GM12878 (cell line): ENCODE data around the gene MORC3. TPM values are rescaled to one million over a fixed set of nuclear protein-coding genes. Genes with fewer than 3 reads are reported as not detected.

Experiments used
- ATAC-seq: fragments of 200-7000 bp; cut with Tn5 transposase; 3 replicates; pipeline ENCODE4 v1.9.1; 2020; ENCODE audit warnings: mild to moderate bottlenecking, moderate library complexity
- BruUV-seq: library from RNA; stranded (reverse); fragments of 400-500 nt; replicated peaks from 2 replicates; lab custom pipeline; 2021; lab: Mats Ljungman, UMichigan
- CTCF ChIA-PET: fragments of 300-600 bp; sonication (Branson Sonifier 250); formaldehyde crosslinking; extraction: SDS; loops from one replicate; lab custom pipeline; 2021; ENCODE audit warnings: inconsistent platforms; lab: Yijun Ruan, JAX
- POLR2A ChIA-PET: fragments of 350-600 bp; formaldehyde crosslinking; extraction: SDS; loops from one replicate; lab custom pipeline; 2021; ENCODE audit warnings: inconsistent platforms; lab: Charles Lee
- RAD21 ChIA-PET: fragments of 300-600 bp; sonication (Branson Sonifier 250); formaldehyde crosslinking; loops from one replicate; lab custom pipeline; 2023; ENCODE audit warnings: antibody characterized with exemption; ENCODE audit not compliant: unreplicated experiment; lab: Charles Lee
- SMC1A ChIA-PET: fragments of 300-600 bp; sonication (Branson Sonifier 250); formaldehyde crosslinking; loops from one replicate; lab custom pipeline; 2023; ENCODE audit not compliant: unreplicated experiment, uncharacterized antibody; lab: Charles Lee
- DNase-seq: peaks from one replicate; pipeline ENCODE4 v3.0.0-alpha.2; 2011; ENCODE audit warnings: low read depth, low spot score
- FAIRE-seq: peaks from 3 replicates; lab custom pipeline; 2011; peaks lifted over from hg19 to GRCh38; lab: Jason Lieb, UNC
- H2AFZ ChIP-seq: 2 replicates; pipeline ENCODE4 v1.6.0; 2011; ENCODE audit warnings: low read depth, low read length, control low read depth; ENCODE audit not compliant: control insufficient read depth
- H3K27ac ChIP-seq: 2 replicates; pipeline ENCODE4 v1.5.1; 2011; ENCODE audit warnings: control low read depth; ENCODE audit not compliant: control insufficient read depth, insufficient read depth
- H3K27me3 ChIP-seq, 2 experiments: replicated peaks in 1 of 2; 2 replicates each; pipeline versions ENCODE4 v1.6.0 to v1.6.1; 2011; ENCODE audit warnings: low read length in 1 of 2; ENCODE audit not compliant: control insufficient read depth in 2 of 2, insufficient read depth in 2 of 2
- H3K36me3 ChIP-seq, 2 experiments: 2 replicates each; pipeline ENCODE4 v1.5.1; 2011; ENCODE audit warnings: low read length in 1 of 2; ENCODE audit not compliant: control insufficient read depth in 2 of 2, insufficient read depth in 2 of 2
- H3K4me1 ChIP-seq: 2 replicates; pipeline ENCODE4 v1.6.1; 2011; ENCODE audit warnings: mild to moderate bottlenecking, low read length, moderate library complexity, mixed read lengths; ENCODE audit not compliant: control insufficient read depth, insufficient read depth
- H3K4me2 ChIP-seq: 2 replicates; pipeline ENCODE4 v1.6.0; 2011; ENCODE audit warnings: control low read depth; ENCODE audit not compliant: control insufficient read depth, insufficient read depth
- H3K4me3 ChIP-seq: fragments of 200-600 bp; sonication (generic); 2 replicates; pipeline ENCODE4 v1.5.1; 2016
- H3K79me2 ChIP-seq: 2 replicates; pipeline ENCODE4 v1.6.0; 2011; ENCODE audit warnings: low read length; ENCODE audit not compliant: control insufficient read depth, insufficient read depth
- H3K9ac ChIP-seq: 2 replicates; pipeline ENCODE4 v1.8.0; 2011; ENCODE audit warnings: low read length, control low read depth, mixed read lengths; ENCODE audit not compliant: control insufficient read depth, insufficient read depth
- H3K9me3 ChIP-seq: replicated peaks from 3 replicates; pipeline ENCODE4 v1.5.1; 2011; ENCODE audit warnings: mild to moderate bottlenecking, low read length; ENCODE audit not compliant: control insufficient read depth, insufficient read depth
- H4K20me1 ChIP-seq: 2 replicates; pipeline ENCODE4 v1.6.0; 2011; ENCODE audit not compliant: control insufficient read depth, insufficient read depth
- CBFB ChIP-seq: IDR thresholded peaks from 2 replicates; pipeline ENCODE4 v1.6.1; 2016; ENCODE audit warnings: antibody characterized with exemption, low read depth
- PAX5 ChIP-seq: IDR thresholded peaks from 2 replicates; pipeline ENCODE4 v1.6.1; 2011; ENCODE audit warnings: low read depth, low read length, borderline replicate concordance
- REST ChIP-seq: IDR thresholded peaks from 2 replicates; pipeline ENCODE4 v1.6.1; 2012; ENCODE audit warnings: mild to moderate bottlenecking, low read depth, low read length
- WGBS: methylation state at CpG from one replicate; pipeline ENCODE4 v1.1.6; 2016; ENCODE audit warnings: low lambda C conversion rate; ENCODE audit not compliant: insufficient replicate concordance, insufficient coverage; ENCODE audit errors: missing lambda C conversion rate; 5-methylcytosine and 5-hydroxymethylcytosine counted together
- in situ Hi-C: fragments of 300-500 bp; cut with MboI; formaldehyde crosslinking; loops from 9 replicates; pipeline ENCODE4 v1.14.3; 2018; ENCODE audit warnings: mixed read lengths
- intact Hi-C: fragments of 100-400 bp; cut with micrococcal nuclease; formaldehyde crosslinking; loops from one replicate; pipeline ENCODE4 v1.14.2; 2022; ENCODE audit not compliant: unreplicated experiment
- polyA plus RNA-seq, 11 experiments: library from polyadenylated mRNA; depleted of rRNA in 4 of 11; unstranded in 6 of 11; stranded (reverse) in 5 of 11; fragments of >200 nt; fragmentation: Nextera tagmentation in 4 of 11; fragmentation: Illumina TruSeq in 1 of 11; extraction: Ambion mirVana in 4 of 11; extraction: Trizol in 1 of 11; gene quantifications; 1 replicate in 1 of 11; 2 replicates in 10 of 11; pipeline versions ENCODE4 v1.2.1 to v1.2.3, GENCODE V29; 2011 to 2016; ENCODE audit warnings: inconsistent platforms in 2 of 11, missing spikeins in 2 of 11, low read depth in 1 of 11
- total RNA-seq, 4 experiments: library from RNA; depleted of rRNA in 3 of 4; stranded (reverse); fragments of >200 nt in 3 of 4; fragmentation: Illumina TruSeq in 1 of 4; extraction: Trizol in 1 of 4; gene quantifications; 2 replicates each; pipeline versions ENCODE4 v1.2.1 to v1.2.3, GENCODE V29; 2013 to 2021

The MORC3 gene
- total and polyA plus RNA-seq, 10 of the 15 experiments (the other 5 are each of a cell fraction or from before 2014, with no cell fraction given), result 5.5 to 29.9 (median 16.3) TPM

DNA sequence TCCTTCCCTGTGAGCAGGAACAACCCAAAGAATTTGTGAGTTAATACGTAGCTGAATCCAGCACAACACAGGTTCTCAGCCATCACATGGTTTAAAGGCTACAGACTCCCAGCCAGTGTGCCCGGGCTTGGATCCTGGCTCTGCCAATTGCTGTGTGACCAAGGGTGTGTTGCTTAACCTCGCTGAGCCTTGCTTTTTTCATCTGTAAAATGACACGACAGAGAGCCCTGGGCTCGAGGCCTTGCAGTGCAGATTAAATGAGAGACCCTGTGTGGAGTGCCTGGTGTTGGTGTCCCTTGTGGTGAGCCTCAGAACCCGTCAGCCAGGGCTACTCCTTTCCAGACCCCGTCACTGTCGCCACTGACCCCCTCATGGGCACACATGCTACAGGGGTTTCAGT lies 104.6 kb downstream of the MORC3 start:
- intact Hi-C loops, result loop anchor here (5.0 to 10.0 kb wide), 2 partner anchors 48 to 300 kb away; no protein-coding TSS in a partner anchor

More for the DNA sequence above, 104.6 kb downstream of the MORC3 start:
- ChIA-PET CTCF (interaction anchor here (0.5 to 1.2 kb wide), 4 partner anchors 78 to 505 kb away, joined by 3 to 4 read pairs (median 4); no protein-coding TSS in a partner anchor), POLR2A (no interaction called here), SMC1A (interaction anchor here (1.0 to 1.7 kb wide), 2 partner anchors 183 to 206 kb away, joined by 3 to 5 read pairs; no protein-coding TSS in a partner anchor), RAD21 (interaction anchor here (1.3 kb wide), 1 partner anchor 39 kb away, joined by 3 read pairs; no protein-coding TSS in a partner anchor)
- no peak overlapping the region for H2AFZ ChIP-seq
- no peaks in the 10 kb centered on the region for H3K27me3 ChIP-seq
- no peaks in the 10 kb centered on the region for H3K9me3 ChIP-seq
- H3K4me3 ChIP-seq, result no peak overlapping the region
- no peaks in the 10 kb centered on the region for H4K20me1 ChIP-seq
- no peak for ATAC-seq
- FAIRE-seq, result no peak
- no peak for TF ChIP-seq CBFB
- TF ChIP-seq REST, result no peak
- no peak for TF ChIP-seq PAX5
- no peak for DNase-seq
- no TSS peak for BruUV-seq
- no peak overlapping the region for H3K4me2 ChIP-seq
- 81% methylated on average over 8 of the region's 8 CpGs for WGBS
- no peaks in the 10 kb centered on the region; the same call in 1 of the 2 replicates for H3K4me1 ChIP-seq
- no peak overlapping the region for H3K27ac ChIP-seq
- H3K79me2 ChIP-seq, result no peaks in the 10 kb centered on the region
- H3K36me3 ChIP-seq, result no peaks in the 10 kb centered on the region; a peak in 1 of 4 replicates
- H3K9ac ChIP-seq, result no peak overlapping the region
- in situ Hi-C loops, result loop anchor here (5.0 kb wide), 1 partner anchor 503 kb away; no protein-coding TSS in a partner anchor
